ENCODE results near the gene C16orf54. TPM values are rescaled to one million over a fixed set of nuclear protein-coding genes. Genes with fewer than 3 reads are reported as not detected.
"Not testable (repeated sequence)": the region's sequence is repeated elsewhere in the genome, so short reads cannot be mapped to it uniquely, and the experiment has no call there.

The C16orf54 gene
- total RNA-seq, 2 experiments from 2014 or later = 64.3 to 68.0 TPM

- ATAC-seq (peak; percentile 83), DNase-seq (peak; percentile 66)
- H3K27me3 Mint-ChIP-seq (ENCODE audit: low read depth) = peaks cover 3% of the 10 kb centered on the region
- peak overlapping the region; percentile 40 for H3K4me3 Mint-ChIP-seq
- ChIA-PET POLR2A (interaction anchor here (0.6 to 2.3 kb wide), 4 partner anchors 9 to 703 kb away, joined by 3 to 9 read pairs (median 4); partner anchors contain the start of gene KIF22), CTCF (interaction anchor here (0.6 to 3.2 kb wide), 13 partner anchors 9 to 79 kb away, joined by 3 to 24 read pairs (median 5); partner anchors contain the start of genes KIF22 and PAGR1)
- H3K27ac Mint-ChIP-seq = peak overlapping the region; percentile 77
- H3K36me3 Mint-ChIP-seq (ENCODE audit: low read depth) = peaks cover 49% of the 10 kb centered on the region
- peaks cover 60% of the 10 kb centered on the region for H3K4me1 Mint-ChIP-seq (ENCODE audit: low read depth)
- H3K9me3 Mint-ChIP-seq (ENCODE audit: insufficient read depth) = no peaks in the 10 kb centered on the region
Observed at GRCh38 chr16:29738514-29738913, 7.3 kb downstream of the C16orf54 start.

GRCh38 chr16:29737713-29738112 lies 8.1 kb downstream of the C16orf54 start:
- Mint-ChIP-seq H3K27ac (peak overlapping the region; percentile 77), H3K27me3 (ENCODE audit: low read depth) (peaks cover 3% of the 10 kb centered on the region), H3K4me1 (ENCODE audit: low read depth) (peaks cover 56% of the 10 kb centered on the region), H3K36me3 (ENCODE audit: low read depth) (peaks cover 43% of the 10 kb centered on the region), H3K9me3 (ENCODE audit: insufficient read depth) (peaks cover 4% of the 10 kb centered on the region), H3K4me3 (no peak overlapping the region)
- DNase-seq = no peak
- POLR2A ChIA-PET = interaction anchor here (2.3 kb wide), 1 partner anchor 53 kb away, joined by 9 read pairs; the partner anchor contains the start of gene KIF22
- ATAC-seq = no peak
- CTCF ChIA-PET = interaction anchor here (1.9 to 3.2 kb wide), 4 partner anchors 8 to 47 kb away, joined by 4 to 21 read pairs (median 10); no protein-coding TSS in a partner anchor

- H3K27me3 Mint-ChIP-seq (ENCODE audit: low read depth) = peaks cover 3% of the 10 kb centered on the region
- H3K36me3 Mint-ChIP-seq (ENCODE audit: low read depth) = peaks cover 38% of the 10 kb centered on the region
- CTCF ChIA-PET = interaction anchor here (1.6 to 3.2 kb wide), 2 partner anchors 10 to 48 kb away, joined by 3 to 21 read pairs; no protein-coding TSS in a partner anchor
Observed at GRCh38 chr16:29736764-29737163, 9.0 kb downstream of the C16orf54 start.

GRCh38 chr16:29736112-29736511 lies 9.7 kb downstream of the C16orf54 start:
- ATAC-seq = no peak
- POLR2A ChIA-PET = interaction anchor here (0.6 to 1.4 kb wide), 3 partner anchors 10 to 54 kb away, joined by 3 to 7 read pairs (median 3); partner anchors contain the start of gene KIF22
- peaks cover 57% of the 10 kb centered on the region for H3K4me1 Mint-ChIP-seq (ENCODE audit: low read depth)
- CTCF ChIA-PET = interaction anchor here (1.6 kb wide), 1 partner anchor 10 kb away, joined by 3 read pairs; no protein-coding TSS in a partner anchor
- H3K4me3 Mint-ChIP-seq = no peak overlapping the region
- peaks cover 7% of the 10 kb centered on the region for H3K9me3 Mint-ChIP-seq (ENCODE audit: insufficient read depth)
- no peak overlapping the region for H3K27ac Mint-ChIP-seq
- peaks cover 3% of the 10 kb centered on the region for H3K27me3 Mint-ChIP-seq (ENCODE audit: low read depth)
- no peak for DNase-seq
- H3K36me3 Mint-ChIP-seq (ENCODE audit: low read depth) = peaks cover 31% of the 10 kb centered on the region

More at GRCh38 chr16:29736764-29737163, 9.0 kb downstream of the C16orf54 start:
- H3K4me3 Mint-ChIP-seq = no peak overlapping the region
- no peak overlapping the region for H3K27ac Mint-ChIP-seq
- peaks cover 7% of the 10 kb centered on the region for H3K9me3 Mint-ChIP-seq (ENCODE audit: insufficient read depth)
- ATAC-seq = no peak
- peaks cover 59% of the 10 kb centered on the region for H3K4me1 Mint-ChIP-seq (ENCODE audit: low read depth)
- DNase-seq = no peak
- POLR2A ChIA-PET = interaction anchor here (0.7 kb wide), 1 partner anchor 239 kb away, joined by 3 read pairs; no protein-coding TSS in a partner anchor

- no peak overlapping the region for H3K27ac Mint-ChIP-seq
- peaks cover 7% of the 10 kb centered on the region for H3K9me3 Mint-ChIP-seq (ENCODE audit: insufficient read depth)
- POLR2A ChIA-PET = no interaction called here
Observed at GRCh38 chr16:29734786-29735185, 11.0 kb downstream of the C16orf54 start.

GRCh38 chr16:29731768-29732601 lies 13.8 kb downstream of the C16orf54 start:
- peaks cover 14% of the 10 kb centered on the region for H3K36me3 Mint-ChIP-seq (ENCODE audit: low read depth)
- ChIA-PET POLR2A (interaction anchor here (0.6 to 1.2 kb wide), 6 partner anchors 12 to 639 kb away, joined by 3 to 5 read pairs (median 4); partner anchors contain the start of gene TMEM219), CTCF (interaction anchor here (0.9 to 1.9 kb wide), 5 partner anchors 10 to 116 kb away, joined by 3 to 4 read pairs (median 4); partner anchors contain the start of gene PAGR1)
- not testable (repeated sequence) for H3K9me3 Mint-ChIP-seq (ENCODE audit: insufficient read depth); H3K27me3 Mint-ChIP-seq (ENCODE audit: low read depth); H3K4me3 Mint-ChIP-seq
- H3K27ac Mint-ChIP-seq = peak overlapping the region; percentile 43
- ATAC-seq = peak; percentile 66
- peaks cover 37% of the 10 kb centered on the region for H3K4me1 Mint-ChIP-seq (ENCODE audit: low read depth)
- peak; percentile 43 for DNase-seq

More at GRCh38 chr16:29734786-29735185, 11.0 kb downstream of the C16orf54 start:
- no peak overlapping the region for H3K4me3 Mint-ChIP-seq
- ATAC-seq (no peak), DNase-seq (no peak)
- peaks cover 51% of the 10 kb centered on the region for H3K4me1 Mint-ChIP-seq (ENCODE audit: low read depth)
- H3K27me3 Mint-ChIP-seq (ENCODE audit: low read depth) = peaks cover 3% of the 10 kb centered on the region
- H3K36me3 Mint-ChIP-seq (ENCODE audit: low read depth) = peaks cover 21% of the 10 kb centered on the region
- CTCF ChIA-PET = no interaction called here

GRCh38 chr16:29730649-29731048 lies 15.1 kb downstream of the C16orf54 start:
- H3K4me3 Mint-ChIP-seq = no peak overlapping the region
- H3K9me3 Mint-ChIP-seq (ENCODE audit: insufficient read depth) = peaks cover 7% of the 10 kb centered on the region
- H3K36me3 Mint-ChIP-seq (ENCODE audit: low read depth) = peaks cover 9% of the 10 kb centered on the region
- ATAC-seq (no peak), DNase-seq (no peak)
- peaks cover 33% of the 10 kb centered on the region for H3K4me1 Mint-ChIP-seq (ENCODE audit: low read depth)
- POLR2A ChIA-PET = interaction anchor here (1.2 to 1.6 kb wide), 3 partner anchors 8 to 231 kb away, joined by 3 to 4 read pairs (median 3); partner anchors contain the start of gene TMEM219
- peak overlapping the region; percentile 8 for H3K27ac Mint-ChIP-seq
- CTCF ChIA-PET = interaction anchor here (1.0 to 1.9 kb wide), 4 partner anchors 28 to 86 kb away, joined by 3 to 6 read pairs (median 4); partner anchors contain the start of gene PAGR1
- H3K27me3 Mint-ChIP-seq (ENCODE audit: low read depth) = peaks cover 6% of the 10 kb centered on the region

GRCh38 chr16:29729116-29729521 lies 16.7 kb downstream of the C16orf54 start:
- Mint-ChIP-seq H3K27me3 (ENCODE audit: low read depth) (peaks cover 6% of the 10 kb centered on the region), H3K27ac (no peak overlapping the region), H3K4me3 (no peak overlapping the region), H3K9me3 (ENCODE audit: insufficient read depth) (peaks cover 7% of the 10 kb centered on the region), H3K4me1 (ENCODE audit: low read depth) (peaks cover 33% of the 10 kb centered on the region), H3K36me3 (ENCODE audit: low read depth) (peaks cover 6% of the 10 kb centered on the region)
- POLR2A ChIA-PET = interaction anchor here (0.7 to 1.6 kb wide), 2 partner anchors 10 to 75 kb away, joined by 3 to 4 read pairs; no protein-coding TSS in a partner anchor
- CTCF ChIA-PET = interaction anchor here (0.7 to 1.8 kb wide), 8 partner anchors 9 to 87 kb away, joined by 3 to 12 read pairs (median 4); partner anchors contain the start of gene PAGR1
- DNase-seq (no peak), ATAC-seq (no peak)

GRCh38 chr16:29727452-29727851 lies 18.3 kb downstream of the C16orf54 start:
- Mint-ChIP-seq H3K4me3 (no peak overlapping the region), H3K27ac (no peak overlapping the region), H3K36me3 (ENCODE audit: low read depth) (peaks cover 3% of the 10 kb centered on the region), H3K4me1 (ENCODE audit: low read depth) (peaks cover 25% of the 10 kb centered on the region), H3K9me3 (ENCODE audit: insufficient read depth) (peaks cover 3% of the 10 kb centered on the region), H3K27me3 (ENCODE audit: low read depth) (peaks cover 6% of the 10 kb centered on the region)
- POLR2A ChIA-PET = no interaction called here
- CTCF ChIA-PET = interaction anchor here (0.9 to 1.4 kb wide), 5 partner anchors 11 to 77 kb away, joined by 3 to 4 read pairs (median 3); no protein-coding TSS in a partner anchor
- DNase-seq = no peak
- no peak for ATAC-seq

- Mint-ChIP-seq H3K27me3 (ENCODE audit: low read depth) (peaks cover 6% of the 10 kb centered on the region), H3K36me3 (ENCODE audit: low read depth) (no peaks in the 10 kb centered on the region), H3K4me3 (no peak overlapping the region), H3K9me3 (ENCODE audit: insufficient read depth) (no peaks in the 10 kb centered on the region), H3K4me1 (ENCODE audit: low read depth) (peaks cover 20% of the 10 kb centered on the region), H3K27ac (no peak overlapping the region)
- POLR2A ChIA-PET = no interaction called here
- CTCF ChIA-PET = interaction anchor here (1.0 to 1.4 kb wide), 3 partner anchors 17 to 96 kb away, joined by 3 to 4 read pairs (median 3); no protein-coding TSS in a partner anchor
- ATAC-seq = no peak
- no peak for DNase-seq
Observed at GRCh38 chr16:29726845-29727377, 18.9 kb downstream of the C16orf54 start.

GRCh38 chr16:29721167-29721879 lies 24.5 kb downstream of the C16orf54 start:
- POLR2A ChIA-PET; ATAC-seq; H3K27ac Mint-ChIP-seq; H3K9me3 Mint-ChIP-seq (ENCODE audit: insufficient read depth); H3K4me1 Mint-ChIP-seq (ENCODE audit: low read depth); H3K27me3 Mint-ChIP-seq (ENCODE audit: low read depth); H3K4me3 Mint-ChIP-seq; H3K36me3 Mint-ChIP-seq (ENCODE audit: low read depth): not testable (repeated sequence)
- CTCF ChIA-PET = interaction anchor here (0.8 to 5.4 kb wide), 6 partner anchors 11 to 311 kb away, joined by 3 to 35 read pairs (median 3); no protein-coding TSS in a partner anchor
- DNase-seq = peak; percentile 46
